ENCODE data around the gene ST3GAL5.
A peak's percentile ranks its signal among the peaks of the same experiment; 100 is the strongest.

Gene ST3GAL5

GRCh38 chr2:85803704-85804425 is 84.9 kb downstream of the ST3GAL5 start:
- no peak for DNase-seq

GRCh38 chr2:85802354-85803103 is 86.3 kb downstream of the ST3GAL5 start:
- no peak for DNase-seq

- no peak for DNase-seq
Measured at GRCh38 chr2:85801871-85802270, 86.9 kb downstream of the ST3GAL5 start.

- no peak for DNase-seq
Measured at GRCh38 chr2:85800586-85800985, 88.2 kb downstream of the ST3GAL5 start.

DNA sequence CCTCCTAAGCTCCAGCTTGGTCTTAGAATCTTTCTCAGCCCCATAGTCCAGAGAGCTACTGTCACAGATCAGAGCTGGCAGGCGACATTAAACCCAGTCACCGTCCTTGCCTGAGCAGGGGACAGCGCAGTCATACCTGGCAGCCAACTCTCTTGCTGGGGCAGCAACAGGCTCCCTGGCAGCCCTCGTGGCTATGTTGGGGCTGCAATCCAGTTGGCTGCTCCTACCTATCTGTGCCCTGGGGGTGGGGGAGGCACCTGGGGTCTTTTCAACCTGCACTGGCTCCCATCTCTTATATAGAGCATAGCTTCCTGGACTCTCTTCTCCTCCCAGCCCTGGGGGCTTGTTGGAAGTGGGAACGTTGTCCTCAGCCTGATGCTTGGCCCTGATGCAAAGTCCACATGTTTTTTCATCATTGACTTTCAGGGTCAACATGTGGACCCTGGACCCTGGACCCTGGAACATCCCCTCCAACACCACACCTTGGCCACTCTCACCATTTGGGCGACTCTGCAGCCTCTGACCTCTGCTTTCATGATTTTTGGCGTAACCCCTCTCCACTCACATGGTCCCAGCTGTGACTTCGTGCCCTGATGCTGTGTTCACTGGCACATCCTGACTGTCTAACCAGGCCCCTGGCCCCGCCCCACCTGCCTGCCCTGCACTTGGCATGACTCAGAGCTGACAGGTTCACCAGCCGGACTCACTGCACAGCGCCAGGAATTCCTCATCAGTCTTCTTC is 89.4 kb downstream of the ST3GAL5 start:
- DNase-seq: peak; percentile 22

DNA sequence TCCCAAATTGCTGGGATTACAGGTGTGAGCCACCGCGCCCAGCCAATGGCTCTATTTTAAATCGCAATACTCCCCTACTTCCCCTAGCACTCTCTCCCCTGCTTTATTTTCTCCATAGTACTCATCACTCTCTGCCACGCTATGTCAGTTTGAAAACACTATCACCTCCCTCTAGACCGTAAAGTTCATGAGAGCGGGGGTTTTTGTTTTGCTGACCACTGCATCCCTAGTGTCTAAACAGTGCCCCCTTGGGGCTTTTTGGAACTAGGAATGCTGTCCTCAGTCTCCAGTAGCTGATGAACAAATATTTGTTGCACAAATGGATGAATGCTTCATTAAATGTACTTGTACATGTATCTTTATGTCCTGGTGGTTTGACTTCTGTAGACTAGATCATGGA is 90.9 kb downstream of the ST3GAL5 start:
- DNase-seq: no peak

GRCh38 chr2:85797263-85797660 is 91.5 kb downstream of the ST3GAL5 start:
- DNase-seq: no peak

- DNase-seq: no peak
Measured at GRCh38 chr2:85796341-85797262, 92.2 kb downstream of the ST3GAL5 start.

GRCh38 chr2:85796046-85796340 is 92.8 kb downstream of the ST3GAL5 start:
- no peak for DNase-seq

- no peak for DNase-seq
Measured at GRCh38 chr2:85795331-85796045, 93.3 kb downstream of the ST3GAL5 start.

DNA sequence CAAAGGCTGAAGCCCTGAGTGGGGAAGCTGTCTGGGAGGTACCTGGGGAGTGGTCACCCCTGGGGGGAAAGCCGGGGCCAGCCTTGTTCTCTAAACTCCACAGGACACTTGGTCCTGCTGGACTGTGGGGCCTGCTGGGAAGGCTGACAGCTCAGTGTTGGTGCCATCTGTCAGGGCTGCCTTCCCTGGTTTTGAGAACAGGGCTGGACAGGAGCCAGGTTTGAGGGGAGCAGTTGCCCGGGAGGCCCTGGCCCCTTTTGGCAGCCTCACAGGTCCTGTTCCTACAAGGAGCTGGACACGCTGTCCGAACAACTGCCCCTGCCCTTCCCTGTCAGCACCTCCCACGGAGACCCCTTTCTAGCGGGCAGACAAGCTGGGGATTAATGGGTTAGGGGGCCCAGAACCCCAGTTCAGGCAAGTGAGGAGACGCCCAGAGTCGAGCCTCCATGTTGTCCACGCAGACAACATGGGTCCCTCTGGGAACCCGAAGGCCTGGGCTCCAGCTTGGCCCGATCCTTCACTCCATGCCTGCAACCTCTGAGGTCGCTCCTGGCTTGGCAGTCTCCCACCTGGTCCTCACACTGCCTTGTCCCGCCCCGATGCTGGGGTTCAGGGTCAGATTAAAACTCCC is 94.2 kb downstream of the ST3GAL5 start:
- DNase-seq: no peak

GRCh38 chr2:85794038-85794441 is 94.8 kb downstream of the ST3GAL5 start:
- no peak for DNase-seq

- no peak for DNase-seq
Measured at GRCh38 chr2:85793584-85793983, 95.2 kb downstream of the ST3GAL5 start.

DNA sequence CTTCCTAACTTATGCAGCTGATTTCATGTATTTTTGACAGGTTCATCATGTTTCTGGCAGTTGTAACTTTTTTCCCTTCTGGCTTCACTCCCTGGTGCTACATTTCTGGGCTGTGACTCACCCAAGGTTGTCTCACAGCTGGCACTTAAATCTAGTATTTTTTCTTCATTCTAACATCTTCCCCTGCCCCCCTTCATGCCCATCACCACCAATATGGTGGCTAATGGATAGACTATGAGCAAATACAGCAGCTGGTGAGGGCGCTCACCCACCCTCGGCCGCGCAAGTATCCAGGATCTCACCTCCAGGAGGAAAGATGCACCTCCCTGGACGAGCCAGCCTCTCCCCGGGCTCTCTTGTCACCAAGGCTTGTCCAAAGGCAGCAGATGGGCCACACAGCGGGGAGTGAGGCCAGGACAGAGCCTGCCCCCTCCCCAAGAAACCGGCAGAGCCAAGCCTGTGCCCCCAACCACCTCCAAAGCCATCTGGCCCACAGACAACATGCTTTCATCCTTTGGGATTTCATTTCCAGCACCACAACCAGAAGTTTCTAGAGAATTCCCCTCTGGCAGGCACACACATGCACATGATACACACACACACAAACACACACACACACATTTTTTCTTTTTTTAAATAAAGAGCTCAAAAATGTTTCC is 95.9 kb downstream of the ST3GAL5 start:
- DNase-seq: no peak

GRCh38 chr2:85791704-85792565 is 96.9 kb downstream of the ST3GAL5 start:
- no peak for DNase-seq

- DNase-seq: no peak
Measured at GRCh38 chr2:85790499-85791188, 98.1 kb downstream of the ST3GAL5 start.

DNA sequence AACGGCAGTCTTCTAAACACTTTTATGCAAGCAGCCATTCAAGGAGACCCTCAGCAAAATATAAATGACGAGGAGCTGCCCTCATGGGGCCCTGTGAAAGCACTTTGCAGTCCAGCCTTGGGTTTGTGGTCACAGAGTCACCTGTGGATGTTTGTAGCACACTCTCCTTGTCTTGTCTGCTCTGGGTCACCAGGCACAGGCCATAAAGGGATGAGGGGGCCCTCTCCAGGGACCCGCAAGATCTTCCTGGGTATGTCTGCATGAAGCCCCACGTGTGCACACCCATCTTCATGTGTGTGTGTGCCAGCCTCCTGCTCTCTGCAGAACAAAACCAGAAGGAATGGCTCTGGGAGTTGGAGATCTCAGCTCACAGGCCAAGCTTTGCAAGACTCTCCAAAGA is 98.8 kb downstream of the ST3GAL5 start:
- no peak for DNase-seq

- DNase-seq: no peak
Measured at GRCh38 chr2:85789271-85789670, 99.5 kb downstream of the ST3GAL5 start.

GRCh38 chr2:85788603-85789002 is 100.2 kb downstream of the ST3GAL5 start:
- no peak for DNase-seq

- no peak for DNase-seq
Measured at GRCh38 chr2:85787981-85788340, 100.8 kb downstream of the ST3GAL5 start.

All from stimulated activated CD4-positive, alpha-beta T cell treated with anti-CD3 and anti-CD28 coated beads, Interleukin-15, amount 100 ng/mL, for 24 hours (primary cell).